Stromal cell of bone marrow (primary cell): Measurements from ENCODE around the gene STXBP2.
A peak's percentile ranks its signal among the peaks of the same experiment; 100 is the strongest.
"Not testable (repeated sequence)": the region's sequence is repeated elsewhere in the genome, so short reads cannot be mapped to it uniquely, and the experiment has no call there.

Experiments used
- DNase-seq: peaks from one replicate; pipeline ENCODE4 v3.0.0-alpha.2; 2012; ENCODE audit warnings: low read depth

Gene STXBP2

GRCh38 chr19:7635670-7636069 lies 1.2 kb upstream of the STXBP2 start:
- DNase-seq, result no peak

DNA sequence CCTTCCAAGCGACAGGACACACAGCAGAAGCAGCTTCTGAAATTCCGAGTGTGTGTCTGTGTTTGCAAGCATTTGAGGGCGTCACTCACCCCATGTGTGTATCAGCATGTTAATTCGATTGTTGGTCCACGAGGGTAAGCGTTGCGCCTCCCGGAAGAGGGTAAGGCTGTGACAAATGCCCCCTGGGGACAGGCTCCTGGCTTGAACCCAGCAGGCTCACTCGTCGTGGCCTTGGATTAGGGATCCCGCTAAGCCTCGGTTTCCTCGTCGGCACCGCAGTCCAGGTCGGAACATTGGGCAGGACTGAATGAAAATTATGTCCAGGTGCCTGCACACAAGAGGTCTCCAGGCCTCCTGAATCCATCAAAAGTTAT lies 606 bp upstream of the STXBP2 start:
- no peak for DNase-seq

DNA sequence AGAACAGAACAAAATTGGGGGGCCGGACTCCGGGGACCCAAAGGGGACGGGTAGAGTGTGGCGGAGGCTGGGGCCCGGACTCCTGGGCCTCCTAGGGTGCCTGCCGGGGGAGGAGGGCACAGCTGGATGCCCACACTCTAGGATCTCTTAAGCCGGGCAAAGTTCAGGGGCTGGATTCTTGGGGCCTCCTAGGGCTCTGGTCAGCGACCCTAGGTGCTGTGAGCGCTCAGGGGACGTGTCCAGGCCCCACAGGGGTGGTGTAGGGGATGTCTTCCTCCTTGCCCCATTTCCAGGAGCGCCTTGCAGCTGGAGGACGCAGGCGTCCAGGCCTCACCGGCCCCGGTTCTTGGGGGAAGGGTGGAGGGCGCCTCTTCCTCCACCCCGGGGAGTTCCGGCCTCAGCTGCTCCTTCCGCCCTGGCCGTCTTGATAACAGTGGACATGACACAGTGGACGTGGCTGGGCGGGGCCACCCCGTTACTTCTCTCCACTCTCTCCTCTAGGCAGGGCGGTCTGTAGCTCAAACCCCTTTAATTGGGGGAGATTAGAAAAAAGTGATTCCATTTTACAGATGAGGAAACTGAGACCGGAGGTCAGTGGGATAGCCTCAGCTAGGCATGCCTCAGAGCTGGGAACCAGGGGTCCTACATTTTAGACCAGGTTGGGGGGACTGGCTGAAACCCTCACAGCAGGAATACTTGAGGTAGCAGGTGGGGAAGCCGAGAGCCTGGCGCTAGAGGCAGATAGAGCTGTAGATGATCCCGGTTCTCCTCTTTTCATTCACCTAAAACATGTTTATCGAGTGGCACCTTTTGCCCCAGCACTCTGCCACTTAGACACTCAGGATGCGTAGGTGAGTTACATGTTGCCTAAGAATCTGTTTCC lies 705 bp downstream of the STXBP2 start:
- DNase-seq, result no peak

- no peak for DNase-seq
Measured at GRCh38 chr19:7638802-7639465, 2.0 kb downstream of the STXBP2 start.

DNA sequence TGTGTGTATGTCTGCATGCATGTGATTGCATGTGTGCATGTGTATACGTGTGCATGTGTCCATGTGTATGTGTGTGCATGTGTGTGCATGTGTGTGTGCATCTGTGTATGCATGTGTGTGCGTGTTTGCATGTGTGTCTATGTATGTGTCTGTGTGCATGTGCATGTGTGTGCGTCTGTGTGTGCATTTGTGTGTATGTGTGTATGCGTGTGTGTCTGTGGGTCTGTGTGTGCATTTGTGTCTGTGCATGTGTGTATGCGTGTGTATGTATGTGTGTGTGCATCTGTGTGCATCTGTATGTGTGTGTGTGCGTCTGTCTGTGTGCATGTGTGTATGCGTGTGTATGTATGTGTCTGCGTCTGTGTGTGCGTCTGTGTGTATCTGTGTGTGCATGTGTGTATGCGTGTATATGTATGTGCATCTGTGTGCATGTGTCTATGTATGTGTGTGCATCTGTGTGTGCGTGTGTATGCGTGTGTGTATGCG lies 3.0 kb downstream of the STXBP2 start:
- DNase-seq, result no peak

GRCh38 chr19:7640803-7641202 lies 3.9 kb downstream of the STXBP2 start:
- DNase-seq, result no peak

GRCh38 chr19:7641290-7642276 lies 4.7 kb downstream of the STXBP2 start:
- no peak for DNase-seq

DNA sequence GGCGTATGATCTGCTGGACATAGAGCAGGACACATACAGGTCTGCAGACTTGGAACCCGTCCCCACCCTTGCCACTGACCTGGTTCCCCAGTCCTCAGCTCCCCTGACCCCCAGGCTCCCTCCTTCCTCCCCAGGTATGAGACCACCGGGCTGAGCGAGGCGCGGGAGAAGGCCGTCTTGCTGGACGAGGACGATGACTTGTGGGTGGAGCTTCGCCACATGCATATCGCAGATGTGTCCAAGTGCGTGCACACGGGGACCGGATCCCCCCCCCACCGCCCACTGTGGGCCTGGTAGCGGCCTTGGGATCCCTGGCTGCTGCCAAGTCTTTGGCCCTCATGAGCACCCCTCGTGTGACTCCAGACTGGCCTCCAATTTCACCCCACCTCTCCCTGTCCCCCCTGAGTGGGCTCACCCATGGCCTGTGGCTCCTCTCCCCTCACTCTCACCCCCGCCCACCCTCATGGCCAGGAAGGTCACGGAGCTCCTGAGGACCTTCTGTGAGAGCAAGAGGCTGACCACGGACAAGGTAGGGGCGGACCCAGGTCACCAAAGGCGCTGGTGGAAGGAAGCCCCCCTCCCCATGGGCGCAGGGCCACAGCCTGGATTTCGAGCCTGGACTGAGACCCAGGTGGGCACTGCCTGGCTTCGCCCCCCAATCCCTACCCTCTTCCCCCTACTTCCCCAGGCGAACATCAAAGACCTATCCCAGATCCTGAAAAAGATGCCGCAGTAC lies 5.6 kb downstream of the STXBP2 start:
- DNase-seq, result no peak

DNA sequence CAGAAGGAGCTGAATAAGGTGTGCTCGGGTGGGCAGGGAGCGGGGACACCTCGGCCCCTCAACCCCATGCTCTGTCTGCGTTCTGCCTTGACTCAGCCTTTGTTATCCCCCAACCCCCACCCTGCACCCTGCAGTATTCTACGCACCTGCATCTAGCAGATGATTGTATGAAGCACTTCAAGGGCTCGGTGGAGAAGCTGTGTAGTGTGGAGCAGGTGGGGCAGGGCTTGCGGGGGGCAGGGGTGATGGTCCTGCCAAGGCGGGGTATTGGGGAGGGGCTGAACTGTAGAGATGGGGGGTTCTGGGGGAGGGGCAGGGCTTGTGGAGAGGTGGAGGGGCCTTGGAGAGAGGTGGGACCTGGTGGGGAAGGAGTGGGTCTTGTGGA lies 6.1 kb downstream of the STXBP2 start:
- no peak for DNase-seq

DNA sequence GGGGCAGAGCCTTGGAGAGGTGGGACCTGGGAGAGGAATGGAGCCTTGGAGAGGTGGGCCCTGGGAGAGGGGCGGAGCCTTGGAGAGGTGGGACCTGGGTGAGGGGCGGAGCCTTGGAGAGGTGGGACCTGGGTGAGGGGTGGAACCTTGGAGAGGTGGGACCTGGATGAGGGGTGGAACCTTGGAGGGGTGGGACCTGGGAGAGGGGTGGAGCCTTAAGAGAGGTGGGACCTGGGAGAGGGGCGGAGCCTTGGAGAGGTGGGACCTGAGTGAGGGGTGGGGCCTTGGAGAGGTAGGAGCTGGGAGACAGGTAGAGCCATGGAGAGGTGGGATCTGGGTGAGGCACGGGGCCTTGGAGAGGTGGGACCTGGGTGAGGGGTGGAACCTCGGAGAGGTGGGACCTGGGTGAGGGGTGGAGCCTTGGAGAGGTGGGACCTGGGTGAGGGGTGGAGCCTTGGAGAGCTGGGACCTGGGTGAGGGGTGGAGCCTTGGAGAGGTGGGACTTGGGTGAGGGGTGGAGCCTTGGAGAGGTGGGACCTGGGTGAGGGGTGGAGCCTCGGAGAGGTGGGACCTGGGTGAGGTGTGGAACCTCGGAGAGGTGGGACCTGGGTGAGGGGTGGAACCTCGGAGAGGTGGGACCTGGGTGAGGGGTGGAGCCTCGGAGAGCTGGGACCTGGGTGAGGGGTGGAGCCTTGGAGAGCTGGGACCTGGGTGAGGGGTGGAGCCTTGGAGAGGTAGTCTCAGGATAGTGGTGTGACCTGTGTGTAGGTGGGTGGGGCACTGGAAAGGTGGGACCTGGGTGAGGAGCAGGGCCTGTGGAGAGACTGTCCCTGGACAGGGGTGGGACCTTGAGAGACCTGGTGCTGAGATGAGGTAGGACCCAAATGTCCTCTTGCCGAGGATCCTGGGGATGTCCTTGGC lies 7.0 kb downstream of the STXBP2 start:
- not testable (repeated sequence) for DNase-seq

- DNase-seq, result no peak
Measured at GRCh38 chr19:7644550-7644877, 7.6 kb downstream of the STXBP2 start.

DNA sequence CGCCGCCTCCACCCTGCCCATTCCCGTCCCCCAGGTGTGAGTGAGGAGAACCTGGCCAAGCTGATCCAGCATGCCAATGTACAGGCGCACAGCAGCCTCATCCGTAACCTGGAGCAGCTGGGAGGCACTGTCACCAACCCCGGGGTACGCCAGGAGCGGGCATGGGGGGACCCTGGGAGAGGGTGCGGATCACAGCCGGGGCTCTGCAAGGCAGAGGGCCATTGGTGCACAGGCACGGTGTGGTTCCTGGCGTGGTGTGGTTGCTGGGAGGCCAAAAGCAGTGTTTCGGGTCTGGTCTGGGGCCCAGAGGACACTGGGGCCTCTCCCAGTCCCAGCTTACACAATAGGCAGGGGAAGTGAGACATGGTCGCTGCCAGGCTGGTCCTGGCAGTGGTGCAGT lies 8.3 kb downstream of the STXBP2 start:
- no peak for DNase-seq

DNA sequence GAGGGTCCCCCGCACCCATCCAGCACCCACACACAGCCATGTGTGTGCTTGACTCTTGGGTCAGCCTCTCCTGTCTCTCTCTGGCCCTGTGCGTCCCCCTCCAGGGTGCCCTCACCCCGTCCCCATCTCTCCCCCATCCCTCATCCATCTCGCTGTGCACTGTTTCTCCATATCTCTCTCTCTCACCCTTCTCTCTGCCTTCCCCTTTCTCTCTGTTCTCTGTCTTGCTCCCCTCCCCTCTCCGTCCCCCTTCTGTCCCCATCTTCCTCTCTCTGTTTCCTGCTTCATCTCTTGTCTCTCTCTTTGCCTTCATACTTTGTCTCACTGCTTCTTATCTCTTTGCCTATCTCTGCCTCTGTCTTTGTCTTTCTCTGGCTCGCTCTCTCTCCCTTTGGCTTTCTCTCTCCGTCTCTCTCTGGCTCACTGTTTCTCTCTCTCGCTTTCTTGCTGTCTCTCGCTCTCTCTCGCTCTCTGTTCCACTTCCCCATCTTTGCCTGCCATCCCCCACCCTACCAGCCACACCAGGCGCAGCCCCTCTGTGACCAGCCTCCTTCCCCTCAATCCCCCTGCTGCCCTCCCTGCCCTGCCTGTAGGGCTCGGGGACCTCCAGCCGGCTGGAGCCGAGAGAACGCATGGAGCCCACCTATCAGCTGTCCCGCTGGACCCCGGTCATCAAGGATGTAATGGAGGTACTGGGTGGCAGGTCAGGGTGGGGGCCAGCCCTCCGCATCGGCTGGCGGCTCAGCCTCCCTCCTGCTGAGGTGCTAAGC lies 8.9 kb downstream of the STXBP2 start:
- DNase-seq, result no peak

DNA sequence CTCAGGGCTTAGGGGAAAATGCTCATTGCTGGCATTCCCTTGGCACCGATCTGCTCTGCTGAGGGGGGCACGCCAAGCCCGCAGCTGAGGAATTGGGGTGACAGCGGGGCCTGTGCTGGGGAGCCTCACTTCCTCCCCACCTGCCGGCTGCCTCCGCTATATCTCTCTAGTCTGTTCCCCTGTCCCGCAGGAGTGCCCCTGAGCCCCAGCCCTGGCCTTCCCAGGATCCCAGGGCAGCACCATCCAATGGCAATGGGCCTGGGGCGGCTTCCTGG lies 9.5 kb downstream of the STXBP2 start:
- DNase-seq, result no peak

DNA sequence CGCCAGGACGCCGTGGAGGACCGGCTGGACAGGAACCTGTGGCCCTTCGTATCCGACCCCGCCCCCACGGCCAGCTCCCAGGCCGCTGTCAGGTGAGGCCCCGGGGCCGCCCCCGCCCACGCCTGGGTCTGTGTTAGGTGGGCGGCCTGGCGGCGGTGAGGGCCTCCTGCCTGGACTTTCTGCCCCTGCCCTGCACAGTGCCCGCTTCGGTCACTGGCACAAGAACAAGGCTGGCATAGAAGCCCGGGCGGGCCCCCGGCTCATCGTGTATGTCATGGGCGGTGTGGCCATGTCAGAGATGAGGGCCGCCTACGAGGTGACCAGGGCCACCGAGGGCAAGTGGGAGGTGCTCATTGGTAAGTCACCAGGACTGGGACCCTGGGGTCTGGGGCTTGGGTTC lies 10.2 kb downstream of the STXBP2 start:
- no peak for DNase-seq

DNA sequence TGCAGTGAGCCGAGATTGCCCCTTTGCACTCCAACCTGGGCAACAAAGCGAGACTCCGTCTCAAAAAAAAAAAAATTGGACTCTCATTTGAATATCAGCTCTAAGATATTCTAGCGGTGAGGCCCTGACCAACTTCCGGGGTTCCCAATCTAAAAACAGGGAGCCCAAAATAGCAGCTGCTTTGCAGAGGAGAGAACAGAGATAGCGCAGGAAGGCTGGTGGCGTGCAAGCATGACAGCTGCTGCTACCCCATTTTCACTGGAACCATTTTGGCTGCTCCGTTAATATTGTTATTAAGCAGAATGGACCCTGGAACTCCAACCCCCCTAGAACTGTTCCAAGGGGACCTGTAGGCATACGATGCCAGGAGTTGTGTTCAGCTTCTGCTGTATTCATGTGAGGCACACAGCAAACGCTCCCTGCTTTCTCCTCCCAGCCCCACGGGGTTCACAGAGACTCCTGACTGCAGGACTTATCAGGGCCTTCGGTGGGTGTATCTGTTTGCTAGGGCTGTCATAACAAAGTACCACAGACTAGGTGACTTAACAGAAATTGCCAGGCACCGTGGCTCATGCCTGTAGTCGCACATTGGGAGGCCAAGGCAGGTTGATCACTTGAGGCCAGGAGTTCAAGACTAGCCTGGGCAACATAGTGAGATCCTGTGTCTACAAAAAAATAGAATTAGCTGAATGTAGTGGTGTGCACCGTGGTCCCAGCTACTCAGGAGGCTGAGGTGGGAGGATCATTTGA lies 11.5 kb downstream of the STXBP2 start:
- DNase-seq, result no peak

- DNase-seq, result no peak
Measured at GRCh38 chr19:7650148-7650547, 13.2 kb downstream of the STXBP2 start.

GRCh38 chr19:7652061-7652641 lies 15.2 kb downstream of the STXBP2 start:
- peak; percentile 42 for DNase-seq

DNA sequence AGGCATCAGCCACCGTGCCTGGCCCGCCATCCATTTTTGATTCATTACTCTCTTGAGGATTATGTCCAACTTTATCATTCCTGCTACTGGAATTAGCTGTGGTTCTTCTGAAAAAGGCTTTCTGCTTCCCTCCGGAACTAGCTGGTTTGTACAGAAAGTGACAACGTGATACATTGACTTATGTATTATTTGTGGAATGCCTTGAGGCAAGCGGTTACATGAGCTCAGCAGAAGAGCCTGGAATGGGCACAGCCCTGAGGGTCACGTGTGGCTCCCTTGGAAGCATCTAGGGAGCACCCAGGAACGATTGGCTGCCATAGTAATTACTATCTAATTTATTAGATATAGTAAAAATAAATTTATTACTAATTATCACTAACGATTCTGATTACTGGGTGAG lies 17.5 kb downstream of the STXBP2 start:
- DNase-seq, result no peak
